Activated CD8-positive, alpha-beta memory T cell treated with anti-CD3 and anti-CD28 coated beads for 1 hour (primary cell): ENCODE data around the gene PROSER3.

Experiments used
- DNase-seq, 2 donors: peaks; one replicate each; pipeline ENCODE4 v3.0.0-alpha.2; 2020; ENCODE audit warnings: low read depth in 1 of 2; ENCODE audit errors: extremely low read depth in 1 of 2

Gene PROSER3

GRCh38 chr19:35757749-35758608, at the start of gene PROSER3:
Gene PROSER3, plus strand, starts transcription at chr19:35758176. Its CDS starts 40 bp downstream, at chr19:35758216.
- DNase-seq: peak; percentile 94 to 96

DNA sequence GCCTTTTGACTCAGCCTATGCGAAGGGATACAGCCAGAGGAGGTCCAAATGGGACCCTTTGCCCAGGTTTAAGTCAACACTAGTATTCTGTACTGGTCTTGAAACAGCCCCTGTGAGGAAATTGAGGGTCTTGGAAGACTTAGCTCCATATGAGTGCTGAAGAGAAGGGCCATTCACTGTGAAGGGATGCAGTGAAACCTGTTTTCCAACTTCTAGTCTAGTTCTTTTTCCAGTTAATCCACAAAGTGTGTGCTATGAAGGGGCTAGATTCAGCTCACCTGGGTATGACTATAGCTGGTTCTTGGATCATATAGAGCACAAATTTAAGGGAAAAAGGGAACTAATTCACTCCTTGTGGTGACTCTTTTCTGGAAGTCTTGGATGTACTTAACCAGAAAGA, 49.6 kb upstream of the PROSER3 start:
- DNase-seq: no peak

DNA sequence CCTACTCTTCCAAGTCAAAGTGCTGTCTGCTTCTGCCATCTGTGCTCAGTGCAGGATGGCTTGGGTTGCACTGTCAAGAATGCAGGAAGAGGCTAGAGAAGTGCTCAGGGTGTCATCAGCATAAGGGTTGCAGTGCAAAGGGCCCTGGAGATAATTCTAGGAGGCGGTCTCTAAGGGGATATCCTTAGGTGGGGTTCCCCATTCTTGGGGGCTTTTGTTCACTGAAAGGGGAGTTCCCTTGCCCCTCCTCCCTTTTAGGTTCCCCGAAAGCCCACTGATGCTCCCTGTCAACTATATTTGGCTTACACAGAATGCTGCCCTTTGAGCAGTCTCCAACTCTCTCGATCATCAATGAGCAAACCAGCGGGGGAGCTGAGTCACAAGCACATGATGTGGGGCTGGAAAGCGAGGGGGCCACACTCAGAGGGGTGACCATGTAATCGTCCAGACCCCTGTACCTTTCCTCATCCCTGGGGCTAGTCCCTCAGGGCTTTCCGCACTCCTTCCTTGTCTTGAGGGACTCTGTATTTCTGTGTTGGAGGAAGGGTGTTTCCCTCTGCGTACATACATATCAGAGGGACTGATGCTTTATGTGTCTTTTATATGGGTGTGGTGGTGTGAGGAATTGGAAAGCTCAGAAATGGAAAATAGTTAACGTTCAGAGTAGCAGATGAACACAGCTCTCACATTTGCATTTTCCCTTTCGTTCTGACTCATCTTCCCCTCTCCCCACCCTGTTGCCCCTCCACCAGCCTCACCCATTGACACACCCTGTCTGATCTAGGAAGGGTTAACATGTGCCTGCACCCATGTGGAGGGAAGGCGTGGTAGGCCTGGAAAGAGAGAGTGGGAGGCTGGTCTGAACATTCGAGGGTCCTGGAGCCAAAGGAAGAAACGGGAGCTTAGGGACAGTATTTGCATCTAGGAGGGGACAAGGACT, 46.9 kb upstream of the PROSER3 start:
- DNase-seq: no peak

DNA sequence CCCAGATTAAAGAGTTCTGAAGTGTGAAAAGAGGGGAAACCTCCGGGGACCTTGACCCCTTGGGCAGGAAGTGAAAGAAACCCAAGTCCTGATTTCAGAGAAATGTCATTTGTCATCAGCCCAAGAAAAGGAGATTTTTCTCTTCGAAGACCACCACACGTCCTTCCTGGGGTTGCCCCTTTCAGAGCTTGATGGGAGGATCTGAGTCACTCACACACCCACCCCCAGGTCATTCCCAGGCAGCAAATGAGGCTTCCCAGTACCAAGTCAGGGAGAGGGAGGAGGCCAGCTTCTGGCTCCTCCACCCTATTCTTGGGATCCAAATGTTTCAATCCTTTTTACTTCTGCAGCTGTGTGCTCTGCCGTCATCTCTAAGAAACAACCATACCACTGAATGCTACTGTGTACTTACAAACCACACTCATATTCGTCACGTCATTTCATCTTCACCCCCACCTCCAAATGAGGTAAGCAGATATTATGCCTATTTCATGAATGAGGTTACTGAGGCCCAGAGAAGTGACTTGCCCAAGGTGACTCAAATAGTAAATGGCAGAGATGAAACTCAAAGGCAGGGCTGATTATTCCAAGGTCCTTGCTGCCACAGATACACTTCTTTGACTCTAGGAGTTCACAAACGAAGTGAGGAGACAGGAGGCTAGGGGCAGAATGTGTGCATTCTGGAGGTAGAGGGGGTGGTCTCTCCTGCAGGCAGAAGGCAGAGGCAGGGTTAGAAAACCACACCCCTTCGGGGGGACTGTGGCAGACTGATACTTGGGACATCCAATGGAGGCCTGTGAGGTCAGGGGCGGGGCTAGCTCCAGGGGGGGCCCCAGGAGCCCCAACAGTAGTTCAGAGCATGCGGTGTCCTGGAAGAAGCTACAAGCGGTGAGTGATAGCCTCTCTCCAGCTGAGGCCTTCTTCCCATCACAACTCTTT, 45.1 kb upstream of the PROSER3 start:
- DNase-seq: no peak

DNA sequence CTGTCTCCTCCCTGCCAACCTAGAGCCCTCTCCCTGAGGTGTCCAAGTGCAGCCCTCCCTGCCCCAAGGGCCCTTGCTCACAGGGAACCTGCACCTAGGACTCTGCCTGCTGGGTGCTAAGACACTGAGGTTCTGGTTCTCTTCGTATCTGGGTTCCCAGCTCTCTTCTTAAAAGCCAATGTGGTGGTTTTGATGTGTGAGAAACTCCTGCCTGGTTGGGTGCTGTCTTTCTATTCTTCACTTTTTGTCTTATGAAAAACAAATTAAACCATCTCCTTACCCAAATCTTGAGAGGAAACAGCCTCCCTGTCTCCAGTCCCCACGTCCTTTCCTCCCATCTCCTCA, 44.5 kb upstream of the PROSER3 start:
- DNase-seq: no peak

- DNase-seq: no peak
These were observed 44.0 kb upstream of the PROSER3 start for GRCh38 chr19:35713904-35714495.

DNA sequence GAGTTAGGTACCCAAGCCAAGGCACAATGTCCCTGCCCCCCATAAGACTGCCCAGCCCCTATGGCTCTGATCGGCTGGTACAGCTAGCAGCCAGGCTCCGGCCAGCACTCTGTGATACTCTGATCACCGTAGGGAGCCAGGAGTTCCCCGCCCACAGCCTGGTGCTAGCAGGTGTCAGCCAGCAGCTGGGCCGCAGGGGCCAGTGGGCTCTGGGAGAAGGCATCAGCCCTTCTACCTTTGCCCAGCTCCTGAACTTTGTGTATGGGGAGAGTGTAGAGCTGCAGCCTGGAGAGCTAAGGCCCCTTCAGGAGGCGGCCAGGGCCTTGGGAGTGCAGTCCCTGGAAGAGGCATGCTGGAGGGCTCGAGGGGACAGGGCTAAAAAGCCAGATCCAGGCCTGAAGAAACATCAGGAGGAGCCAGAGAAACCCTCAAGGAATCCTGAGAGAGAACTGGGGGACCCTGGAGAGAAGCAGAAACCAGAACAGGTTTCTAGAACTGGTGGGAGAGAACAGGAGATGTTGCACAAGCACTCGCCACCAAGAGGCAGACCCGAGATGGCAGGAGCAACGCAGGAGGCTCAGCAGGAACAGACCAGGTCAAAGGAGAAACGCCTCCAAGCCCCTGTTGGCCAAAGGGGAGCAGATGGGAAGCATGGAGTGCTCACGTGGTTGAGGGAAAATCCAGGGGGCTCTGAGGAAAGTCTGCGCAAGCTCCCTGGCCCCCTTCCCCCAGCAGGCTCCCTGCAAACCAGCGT, 43.2 kb upstream of the PROSER3 start:
- no peak for DNase-seq

GRCh38 chr19:35715355-35715809, 42.6 kb upstream of the PROSER3 start:
- no peak for DNase-seq

GRCh38 chr19:35715981-35716800, 41.8 kb upstream of the PROSER3 start:
- no peak for DNase-seq

DNA sequence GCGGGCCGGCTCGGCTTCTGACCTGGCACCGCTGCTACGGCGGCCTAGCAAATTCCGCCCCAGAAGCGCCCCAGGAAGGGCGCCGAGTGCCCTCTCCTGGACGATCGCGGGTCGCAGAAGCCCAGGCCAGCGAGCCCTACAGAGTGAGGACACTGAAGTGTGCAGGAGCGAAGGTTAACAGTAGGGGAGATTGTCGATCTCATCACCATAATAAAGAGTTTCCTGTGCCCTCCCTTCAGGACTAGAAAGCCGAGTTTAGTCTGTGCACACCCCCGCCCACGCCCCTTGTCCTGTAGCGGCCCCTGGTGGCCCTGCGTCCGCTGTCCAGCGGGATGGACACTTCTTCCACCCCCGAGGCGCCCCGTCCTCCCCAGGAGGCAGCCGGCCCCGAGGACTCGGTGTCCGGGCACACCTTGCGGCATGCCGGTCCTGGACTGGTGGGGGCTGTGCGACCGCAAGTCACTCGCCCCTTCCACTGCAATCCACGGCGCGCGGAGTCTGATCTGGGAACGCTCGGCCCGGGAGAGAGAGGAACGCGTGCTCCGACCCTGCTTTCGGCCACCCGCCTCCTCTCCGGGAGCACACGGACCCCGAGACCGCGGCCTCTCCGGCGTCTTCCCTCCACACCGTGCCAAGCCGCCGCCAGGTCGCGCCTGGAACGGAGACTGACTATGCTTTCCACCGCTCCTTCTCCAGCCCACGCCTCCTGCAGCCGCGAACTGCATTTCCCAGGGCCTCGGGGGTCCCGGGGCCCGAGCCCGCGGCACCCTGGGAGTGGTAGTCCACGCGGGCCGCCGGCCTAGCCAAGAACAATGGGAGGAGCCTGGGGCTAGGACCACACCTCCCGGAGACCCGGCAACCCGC, 40.9 kb upstream of the PROSER3 start:
- DNase-seq: peak; percentile 90 to 91

DNA sequence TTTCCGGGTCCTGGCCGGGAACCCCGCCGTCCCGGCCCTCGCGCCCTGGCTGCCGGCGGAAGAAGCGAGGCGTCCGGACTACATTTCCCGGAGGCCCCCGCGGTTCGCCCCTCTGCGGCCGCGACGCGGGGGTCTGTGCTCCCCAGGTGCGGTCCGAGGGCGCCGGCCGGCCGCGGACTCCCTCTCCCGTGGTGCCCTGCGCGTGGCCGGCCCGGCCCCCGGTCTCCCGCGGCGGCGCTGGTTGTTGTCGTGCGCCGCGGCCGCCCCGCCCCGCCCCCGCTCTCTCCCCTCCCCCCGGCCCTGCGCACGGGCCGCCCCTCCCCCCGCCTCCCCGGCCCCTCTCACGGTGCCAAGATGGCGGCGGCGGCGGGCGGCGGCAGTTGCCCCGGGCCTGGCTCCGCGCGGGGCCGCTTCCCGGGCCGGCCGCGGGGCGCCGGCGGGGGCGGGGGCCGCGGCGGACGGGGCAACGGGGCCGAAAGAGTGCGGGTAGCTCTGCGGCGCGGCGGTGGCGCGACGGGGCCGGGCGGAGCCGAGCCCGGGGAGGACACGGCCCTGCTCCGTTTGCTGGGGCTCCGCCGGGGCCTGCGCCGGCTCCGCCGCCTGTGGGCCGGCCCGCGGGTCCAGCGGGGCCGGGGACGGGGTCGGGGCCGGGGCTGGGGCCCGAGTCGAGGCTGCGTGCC, 40.2 kb upstream of the PROSER3 start, which contains the start of gene KMT2B:
Gene KMT2B (plus strand): TSS at position 339 of the 680 bp plus-strand sequence. CDS start 16 bp downstream, at position 355.
- no peak for DNase-seq

DNA sequence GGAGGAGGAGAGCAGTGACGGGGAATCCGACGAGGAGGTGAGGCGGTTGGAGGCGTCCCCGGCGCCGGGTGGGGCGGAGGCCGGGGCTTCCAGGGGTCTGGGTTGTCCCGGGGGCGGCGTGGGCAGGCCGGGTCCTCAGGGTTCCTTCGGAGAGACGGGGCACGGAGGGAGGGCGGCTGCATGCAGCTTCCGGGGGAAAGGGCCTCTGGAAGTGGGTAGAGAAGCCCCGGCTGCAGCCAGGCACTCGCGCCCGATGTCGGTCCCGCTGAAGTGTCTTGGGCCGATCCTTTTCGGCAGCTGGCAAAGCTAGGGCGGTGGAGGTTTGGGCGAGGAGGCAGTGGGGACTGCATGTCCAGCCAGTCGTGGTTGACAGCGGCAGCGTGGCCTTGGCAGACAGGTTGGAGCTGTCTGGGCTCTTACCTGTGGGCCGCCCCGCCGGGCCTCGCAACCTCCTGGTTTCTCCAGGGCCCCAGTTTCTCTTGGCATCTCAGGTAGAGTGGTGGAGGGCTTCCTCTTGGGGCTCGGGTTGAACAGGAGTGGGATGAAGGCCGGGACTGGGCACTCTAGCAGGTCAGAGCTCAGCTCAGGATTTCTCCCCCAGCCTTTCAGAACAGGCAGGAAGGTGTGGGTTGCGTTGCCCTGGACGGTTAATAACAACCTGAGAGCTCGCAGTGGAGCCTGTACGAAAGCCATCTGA, 39.5 kb upstream of the PROSER3 start:
- DNase-seq: peak in 1 of 2 donors; percentile 38

DNA sequence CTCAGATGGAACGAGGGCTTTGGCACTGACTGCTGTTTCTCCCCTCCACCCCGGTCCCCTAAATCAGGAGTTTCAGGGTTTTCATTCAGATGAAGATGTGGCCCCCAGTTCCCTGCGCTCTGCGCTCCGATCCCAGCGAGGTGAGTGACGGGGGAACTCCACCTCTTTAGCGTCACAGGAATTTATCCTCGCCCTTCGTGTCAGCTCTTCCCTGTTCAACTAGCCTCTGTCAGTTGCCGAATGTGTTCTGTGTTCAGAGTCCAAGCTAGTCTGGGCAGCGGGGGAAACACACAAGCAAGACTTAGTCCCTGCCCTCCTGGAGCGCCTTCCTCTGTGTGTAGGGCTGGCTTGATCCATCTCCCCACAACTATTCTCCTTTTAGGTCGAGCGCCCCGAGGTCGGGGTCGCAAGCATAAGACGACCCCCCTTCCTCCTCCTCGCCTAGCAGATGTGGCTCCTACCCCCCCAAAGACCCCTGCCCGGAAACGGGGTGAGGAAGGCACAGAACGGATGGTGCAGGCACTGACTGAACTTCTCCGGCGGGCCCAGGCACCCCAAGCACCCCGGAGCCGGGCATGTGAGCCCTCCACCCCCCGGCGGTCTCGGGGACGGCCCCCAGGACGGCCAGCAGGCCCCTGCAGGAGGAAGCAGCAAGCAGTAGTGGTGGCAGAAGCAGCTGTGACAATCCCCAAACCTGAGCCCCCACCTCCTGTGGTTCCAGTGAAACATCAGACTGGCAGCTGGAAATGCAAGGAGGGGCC, 38.4 kb upstream of the PROSER3 start:
- DNase-seq: no peak

GRCh38 chr19:35720163-35720524, 37.8 kb upstream of the PROSER3 start:
- DNase-seq: no peak

- no peak for DNase-seq
These were observed 37.3 kb upstream of the PROSER3 start for GRCh38 chr19:35720648-35721047.

- DNase-seq: no peak
These were observed 36.6 kb upstream of the PROSER3 start for GRCh38 chr19:35721374-35721773.
